LNCaP clone FGC (cell line): ENCODE data around the gene GALNT10.
A peak's percentile ranks its signal among the peaks of the same experiment; 100 is the strongest.

Experiments
- DNase-seq: peaks from one replicate; pipeline ENCODE4 v3.0.0-alpha.2; 2011; ENCODE audit warnings: low read depth
- H3K4me3 ChIP-seq: 2 replicates; pipeline ENCODE4 v1.5.1; 2011; ENCODE audit warnings: mild to moderate bottlenecking, low read depth, low read length, control low read depth
- TF ChIP-seq, protein P1 (sequence below): IDR thresholded peaks from 2 replicates; pipeline ENCODE4 v1.5.1; 2012; ENCODE audit warnings: mild to moderate bottlenecking; ENCODE audit not compliant: control insufficient read depth, insufficient read depth; ENCODE audit errors: extremely low read depth

Gene GALNT10

DNA sequence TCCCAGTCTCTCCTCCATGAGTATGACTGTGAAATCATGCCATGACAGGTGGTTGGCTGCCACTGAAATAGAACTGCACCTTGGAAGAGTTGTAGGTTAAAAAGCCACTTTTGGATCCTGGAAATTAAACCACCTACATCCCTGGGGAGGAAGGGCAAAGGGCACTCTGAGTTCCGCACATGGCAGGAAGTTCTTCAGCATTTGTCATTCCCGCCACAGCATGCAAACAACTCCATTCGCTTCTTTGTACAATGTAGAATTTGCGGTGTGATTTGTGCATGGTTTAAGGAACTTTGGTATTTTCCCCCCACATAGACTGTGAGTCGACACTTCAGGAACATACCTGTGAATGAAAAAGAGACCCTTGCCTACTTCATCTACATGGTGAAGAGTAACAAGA, 265.1 kb downstream of the GALNT10 start:
- DNase-seq, result no peak
- TF ChIP-seq, protein P1, sequence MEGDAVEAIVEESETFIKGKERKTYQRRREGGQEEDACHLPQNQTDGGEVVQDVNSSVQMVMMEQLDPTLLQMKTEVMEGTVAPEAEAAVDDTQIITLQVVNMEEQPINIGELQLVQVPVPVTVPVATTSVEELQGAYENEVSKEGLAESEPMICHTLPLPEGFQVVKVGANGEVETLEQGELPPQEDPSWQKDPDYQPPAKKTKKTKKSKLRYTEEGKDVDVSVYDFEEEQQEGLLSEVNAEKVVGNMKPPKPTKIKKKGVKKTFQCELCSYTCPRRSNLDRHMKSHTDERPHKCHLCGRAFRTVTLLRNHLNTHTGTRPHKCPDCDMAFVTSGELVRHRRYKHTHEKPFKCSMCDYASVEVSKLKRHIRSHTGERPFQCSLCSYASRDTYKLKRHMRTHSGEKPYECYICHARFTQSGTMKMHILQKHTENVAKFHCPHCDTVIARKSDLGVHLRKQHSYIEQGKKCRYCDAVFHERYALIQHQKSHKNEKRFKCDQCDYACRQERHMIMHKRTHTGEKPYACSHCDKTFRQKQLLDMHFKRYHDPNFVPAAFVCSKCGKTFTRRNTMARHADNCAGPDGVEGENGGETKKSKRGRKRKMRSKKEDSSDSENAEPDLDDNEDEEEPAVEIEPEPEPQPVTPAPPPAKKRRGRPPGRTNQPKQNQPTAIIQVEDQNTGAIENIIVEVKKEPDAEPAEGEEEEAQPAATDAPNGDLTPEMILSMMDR, result no peak
- no peak overlapping the region for H3K4me3 ChIP-seq

DNA sequence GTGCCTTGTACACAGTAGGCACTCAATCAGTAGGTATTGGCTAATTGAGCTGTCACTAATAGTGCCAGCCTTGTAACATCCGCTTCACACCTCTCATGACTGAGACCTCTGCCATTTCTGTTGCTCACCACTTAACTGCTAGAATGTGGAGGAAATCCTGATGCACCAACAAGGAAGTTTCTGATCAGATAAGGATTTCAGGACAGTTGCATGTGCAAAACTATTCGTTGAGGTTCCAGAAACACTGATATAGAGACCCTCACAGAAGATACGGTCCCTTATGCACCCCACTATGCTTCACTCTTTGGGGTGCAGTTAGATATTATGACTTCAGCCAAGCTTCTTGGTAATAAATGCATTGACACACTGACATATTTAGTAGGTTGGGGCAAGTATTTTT, 266.0 kb downstream of the GALNT10 start:
- H3K4me3 ChIP-seq, result no peak overlapping the region
- no peak for DNase-seq
- TF ChIP-seq, protein P1, result no peak

DNA sequence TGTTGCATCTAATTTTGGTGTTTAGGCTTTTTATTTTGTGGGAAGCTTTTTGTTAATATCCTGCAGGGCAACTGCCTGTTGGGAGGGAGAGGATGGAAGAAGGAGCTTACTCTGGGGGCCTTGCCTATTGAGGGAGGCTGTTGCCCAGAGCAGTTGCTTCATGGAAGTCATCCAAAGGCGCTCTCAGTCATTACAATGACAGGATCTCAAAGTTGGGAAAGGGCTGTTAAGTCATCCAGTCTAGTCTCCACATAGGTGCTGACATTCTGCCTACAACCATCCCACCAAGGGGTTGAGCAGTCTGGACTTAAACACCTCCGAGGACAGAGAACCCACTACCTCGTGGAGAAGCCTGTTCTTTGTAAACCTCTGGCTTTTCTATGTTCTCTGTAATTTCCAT, 268.5 kb downstream of the GALNT10 start:
- TF ChIP-seq, protein P1, result no peak
- no peak overlapping the region for H3K4me3 ChIP-seq
- no peak for DNase-seq

DNA sequence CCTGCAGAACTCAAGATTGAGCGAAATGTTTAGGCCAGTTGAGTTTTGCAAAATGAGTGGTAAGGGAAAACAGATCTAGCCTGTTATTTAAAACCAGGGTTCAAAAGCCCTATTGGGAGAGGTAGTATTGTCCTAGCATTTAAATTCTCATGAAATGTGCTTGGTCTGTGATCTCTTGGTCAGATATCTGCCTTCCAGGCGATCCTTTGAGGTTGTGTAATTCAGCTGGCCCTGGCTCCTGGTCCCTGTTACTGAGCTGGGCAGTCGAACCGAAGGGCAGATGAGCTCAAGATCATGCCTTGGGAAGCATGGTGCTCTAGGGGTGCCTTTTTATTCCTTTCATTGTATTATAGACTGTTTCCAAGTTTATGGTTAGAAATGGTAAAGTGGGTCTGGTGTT, 269.6 kb downstream of the GALNT10 start:
- TF ChIP-seq, protein P1, result no peak
- DNase-seq, result no peak
- H3K4me3 ChIP-seq, result no peak overlapping the region

DNA sequence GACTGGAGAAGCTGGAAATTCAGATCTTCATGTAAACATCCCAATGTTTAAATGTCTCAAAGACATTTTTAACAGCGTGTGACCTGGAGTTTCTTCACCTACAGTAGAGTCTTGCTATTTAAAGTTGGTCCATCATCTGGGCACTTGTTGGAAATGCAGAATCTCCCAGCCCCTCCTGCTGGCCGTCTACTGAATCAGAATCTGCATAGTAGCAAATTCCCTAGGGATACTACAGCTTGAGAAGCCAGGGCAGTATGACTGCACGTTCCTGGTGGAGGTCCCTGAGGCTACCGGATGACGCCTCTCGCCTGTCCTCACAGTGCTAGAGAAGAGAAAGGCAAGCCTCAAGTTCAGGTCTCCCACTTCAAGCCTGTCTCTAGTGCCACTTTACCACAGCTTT, 271.0 kb downstream of the GALNT10 start:
- H3K4me3 ChIP-seq, result no peak overlapping the region
- DNase-seq, result no peak
- TF ChIP-seq, protein P1, result peak; percentile 16; the same call in 1 of the 2 replicates

DNA sequence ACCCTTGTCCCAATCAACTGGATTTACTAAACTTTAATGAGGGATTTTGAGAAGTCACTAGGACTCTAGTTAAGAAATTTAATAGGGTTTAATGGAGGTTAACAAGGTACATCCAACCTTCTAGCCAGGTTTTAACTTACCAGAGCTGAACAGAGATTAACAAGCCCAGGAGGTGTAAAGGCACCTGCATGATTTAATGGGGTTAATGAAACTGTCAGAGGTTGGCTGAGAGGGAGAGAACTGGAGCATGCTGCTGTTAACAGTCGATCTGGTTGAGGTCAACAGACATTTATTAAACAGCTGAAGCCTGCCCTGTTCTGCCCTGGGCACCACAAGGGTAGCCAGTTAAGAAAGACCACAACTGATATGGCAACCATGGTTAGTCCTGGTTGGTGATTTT, 273.9 kb downstream of the GALNT10 start:
- no peak overlapping the region for H3K4me3 ChIP-seq

DNA sequence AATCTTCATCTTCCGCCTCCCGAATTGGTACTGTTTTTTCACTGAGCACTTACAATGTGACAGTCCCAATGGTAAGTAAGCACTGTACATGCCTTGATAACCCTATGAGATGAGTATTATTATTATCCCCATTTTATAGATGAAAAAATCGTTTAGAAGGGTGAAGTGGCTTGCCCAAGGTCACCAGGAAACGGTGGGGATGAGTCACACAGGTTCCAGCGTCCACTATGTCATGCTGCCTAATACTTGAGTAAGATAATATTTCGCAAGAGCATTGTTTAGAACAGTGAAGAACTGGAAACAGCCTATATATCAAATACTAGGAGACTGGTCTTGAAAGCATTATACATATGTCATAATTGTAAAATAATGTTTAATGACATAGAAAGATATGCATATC, 274.6 kb downstream of the GALNT10 start:
- no peak for DNase-seq
- TF ChIP-seq, protein P1, result no peak
- no peak overlapping the region for H3K4me3 ChIP-seq

More for the DNA sequence above, 273.9 kb downstream of the GALNT10 start:
- TF ChIP-seq, protein P1, result no peak
- DNase-seq, result peak; percentile 44
